Transverse colon (tissue), 1 donor: ENCODE data around the gene C11orf54.

Source experiments
- EP300 ChIP-seq: sonication (generic); formaldehyde crosslinking; IDR thresholded peaks from one replicate; pipeline ENCODE4 v1.6.1; 2017; ENCODE audit warnings: antibody characterized with exemption, low read depth
- POLR2A ChIP-seq: fragments of 450-650 bp; IDR thresholded peaks from one replicate; pipeline ENCODE4 v1.6.1; 2016; ENCODE audit warnings: antibody characterized with exemption, mild to moderate bottlenecking, moderate library complexity

- no peak for TF ChIP-seq EP300
- TF ChIP-seq POLR2A: no peak
Measured at GRCh38 chr11:93775289-93775688, 33.8 kb downstream of the C11orf54 start.
